AG04450 (cell line): Measurements from ENCODE around the gene GPR62. TPM values are rescaled to one million over a fixed set of nuclear protein-coding genes. Genes with fewer than 3 reads are reported as not detected.

Source experiments
- CTCF ChIA-PET: fragments of 300-600, 350-600 bp; formaldehyde crosslinking; extraction: SDS; loops from one replicate; lab custom pipeline; 2022; ENCODE audit warnings: antibody characterized with exemption, inconsistent platforms; lab: Charles Lee
- POLR2A ChIA-PET: fragments of 350-600 bp; formaldehyde crosslinking; extraction: SDS; loops from one replicate; lab custom pipeline; 2021; ENCODE audit warnings: antibody characterized with exemption, inconsistent platforms; lab: Yijun Ruan, JAX
- DNase-seq: peaks from one replicate; pipeline ENCODE4 v3.0.0-alpha.2; 2011; ENCODE audit warnings: low read depth, low spot score
- H3K27ac ChIP-seq: one replicate; pipeline ENCODE4 v1.5.1; 2012; ENCODE audit warnings: low read depth, low read length, control low read depth
- H3K27me3 ChIP-seq: one replicate; pipeline ENCODE4 v1.6.0; 2012; ENCODE audit warnings: low read length; ENCODE audit not compliant: control insufficient read depth, insufficient read depth
- H3K4me3 ChIP-seq: 2 replicates; pipeline ENCODE4 v1.5.1; 2011; ENCODE audit warnings: mild to moderate bottlenecking, low read depth, low read length, control low read depth
- H3K9me3 ChIP-seq: 2 replicates; pipeline ENCODE4 v1.5.1; 2012; ENCODE audit warnings: low read length; ENCODE audit not compliant: control insufficient read depth, insufficient read depth
- polyA plus RNA-seq: library from polyadenylated mRNA; depleted of rRNA; stranded (reverse); fragments of >200 nt; gene quantifications from 2 replicates; pipeline ENCODE4 v1.2.3, GENCODE V29; 2011
- TF ChIP-seq, protein P1 (sequence below): IDR thresholded peaks from 2 replicates; pipeline ENCODE4 v1.5.1; 2011; ENCODE audit warnings: low read depth, low read length, control low read depth, inconsistent platforms

GPR62 gene
- polyA plus RNA-seq, 1 experiment: not detected

DNA sequence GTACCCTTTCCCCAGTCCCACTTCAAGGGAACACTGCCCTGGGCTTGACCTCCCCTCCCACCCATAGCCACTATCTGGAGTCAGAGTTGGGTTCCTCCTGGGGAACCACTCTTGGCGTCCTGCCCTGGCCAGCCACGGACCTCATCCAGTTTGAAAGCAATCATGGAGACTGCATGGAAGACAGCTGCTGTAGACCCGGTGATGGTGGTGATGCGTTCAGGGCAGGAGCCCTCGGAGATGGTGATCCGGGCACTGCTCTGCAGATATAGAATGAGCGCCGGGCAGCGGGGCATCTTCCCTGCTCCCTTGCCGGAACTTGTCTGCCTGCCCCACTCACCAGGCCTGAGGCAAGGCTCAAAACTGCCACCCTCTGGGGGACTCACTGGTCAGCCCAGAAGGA, 5.2 kb downstream of the GPR62 start:
- ChIA-PET POLR2A (no interaction called here), CTCF (no interaction called here)
- TF ChIP-seq, protein P1, sequence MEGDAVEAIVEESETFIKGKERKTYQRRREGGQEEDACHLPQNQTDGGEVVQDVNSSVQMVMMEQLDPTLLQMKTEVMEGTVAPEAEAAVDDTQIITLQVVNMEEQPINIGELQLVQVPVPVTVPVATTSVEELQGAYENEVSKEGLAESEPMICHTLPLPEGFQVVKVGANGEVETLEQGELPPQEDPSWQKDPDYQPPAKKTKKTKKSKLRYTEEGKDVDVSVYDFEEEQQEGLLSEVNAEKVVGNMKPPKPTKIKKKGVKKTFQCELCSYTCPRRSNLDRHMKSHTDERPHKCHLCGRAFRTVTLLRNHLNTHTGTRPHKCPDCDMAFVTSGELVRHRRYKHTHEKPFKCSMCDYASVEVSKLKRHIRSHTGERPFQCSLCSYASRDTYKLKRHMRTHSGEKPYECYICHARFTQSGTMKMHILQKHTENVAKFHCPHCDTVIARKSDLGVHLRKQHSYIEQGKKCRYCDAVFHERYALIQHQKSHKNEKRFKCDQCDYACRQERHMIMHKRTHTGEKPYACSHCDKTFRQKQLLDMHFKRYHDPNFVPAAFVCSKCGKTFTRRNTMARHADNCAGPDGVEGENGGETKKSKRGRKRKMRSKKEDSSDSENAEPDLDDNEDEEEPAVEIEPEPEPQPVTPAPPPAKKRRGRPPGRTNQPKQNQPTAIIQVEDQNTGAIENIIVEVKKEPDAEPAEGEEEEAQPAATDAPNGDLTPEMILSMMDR: no peak
- Histone ChIP-seq H3K9me3 (no peaks in the 10 kb centered on the region; the same call in 1 of the 2 replicates), H3K27ac (no peak overlapping the region), H3K4me3 (no peak overlapping the region), H3K27me3 (no peaks in the 10 kb centered on the region)
- DNase-seq: no peak

DNA sequence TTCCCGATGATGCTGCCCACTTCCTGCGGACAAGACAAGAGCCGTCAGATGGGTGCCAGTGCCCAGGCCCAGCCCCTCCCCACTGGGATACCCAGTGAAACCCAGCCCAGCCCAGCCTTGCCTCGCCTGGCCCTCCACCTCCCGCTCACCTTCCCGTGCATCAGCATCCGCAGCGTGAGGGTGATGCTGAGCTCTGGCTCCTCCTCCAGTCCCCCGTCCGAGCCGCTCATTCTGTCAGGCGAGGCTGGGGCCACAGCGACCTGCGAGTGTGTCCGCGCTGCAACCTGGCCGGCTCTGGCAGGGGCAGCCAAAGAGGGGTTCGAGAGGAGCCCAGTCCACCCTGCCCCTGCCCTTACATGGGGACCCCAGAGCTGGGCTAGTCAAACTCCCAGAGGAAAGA, 5.8 kb downstream of the GPR62 start:
- Histone ChIP-seq H3K4me3 (no peak overlapping the region), H3K27ac (no peak overlapping the region), H3K9me3 (no peaks in the 10 kb centered on the region; the same call in 1 of the 2 replicates), H3K27me3 (no peaks in the 10 kb centered on the region)
- DNase-seq: no peak
- ChIA-PET POLR2A (no interaction called here), CTCF (interaction anchor here (1.4 kb wide), 1 partner anchor 12 kb away, joined by 3 read pairs; no protein-coding TSS in a partner anchor)
- TF ChIP-seq, protein P1: no peak

- Histone ChIP-seq H3K27ac (no peak overlapping the region), H3K4me3 (no peak overlapping the region), H3K27me3 (no peaks in the 10 kb centered on the region), H3K9me3 (no peaks in the 10 kb centered on the region; the same call in 1 of the 2 replicates)
- DNase-seq: no peak
- CTCF ChIA-PET: interaction anchor here (1.0 to 2.6 kb wide), 3 partner anchors 12 to 20 kb away, joined by 3 to 10 read pairs (median 3); partner anchors contain the start of gene RRP9
- TF ChIP-seq, protein P1: no peak
- POLR2A ChIA-PET: interaction anchor here (0.7 to 1.2 kb wide), 2 partner anchors 12 to 131 kb away, joined by 3 to 5 read pairs; partner anchors contain the start of gene ABHD14B
These were observed 6.7 kb downstream of the GPR62 start for GRCh38 chr3:51961602-51962569.

DNA sequence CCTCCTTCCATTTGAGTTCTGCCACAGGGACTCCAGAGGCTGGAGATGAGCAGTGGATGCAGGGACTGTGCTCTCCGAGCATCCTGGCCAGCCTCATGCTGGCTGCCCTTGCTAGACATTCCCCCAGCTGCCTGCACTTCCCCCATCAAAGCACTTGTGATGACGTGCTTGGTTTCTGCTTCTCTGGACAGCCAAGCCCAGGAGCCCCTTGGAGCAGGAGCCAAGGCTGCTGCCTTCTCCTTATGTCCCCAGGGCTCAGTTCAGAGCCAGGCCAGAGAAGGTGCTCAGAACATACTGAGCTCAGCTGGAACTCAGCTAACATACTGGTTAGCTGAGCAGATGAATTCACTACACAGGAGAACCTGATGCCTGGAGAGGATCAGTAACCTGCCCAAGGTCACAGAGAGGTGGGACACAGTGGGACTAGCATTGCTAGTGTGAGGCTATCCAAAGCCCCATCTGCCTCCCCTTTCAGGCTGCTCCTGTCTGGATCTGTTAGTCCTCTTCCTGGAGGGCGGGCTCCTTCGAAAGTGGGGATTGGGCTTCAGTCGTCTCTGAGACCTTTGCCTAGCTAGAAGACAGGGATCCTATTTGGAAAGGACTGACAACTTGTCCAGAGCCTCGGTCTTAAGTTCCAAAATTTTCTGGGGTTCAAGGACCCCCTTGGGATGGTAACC, 7.8 kb downstream of the GPR62 start:
- TF ChIP-seq, protein P1: no peak
- ChIA-PET POLR2A (interaction anchor here (0.7 to 1.2 kb wide), 2 partner anchors 11 to 130 kb away, joined by 3 to 5 read pairs; partner anchors contain the start of gene ABHD14B), CTCF (interaction anchor here (1.0 to 2.6 kb wide), 3 partner anchors 10 to 22 kb away, joined by 3 to 10 read pairs (median 7); partner anchors contain the start of genes ABHD14B and RRP9)

More for the DNA sequence above, 7.8 kb downstream of the GPR62 start:
- H3K4me3 ChIP-seq: no peak overlapping the region
- H3K27me3 ChIP-seq: no peaks in the 10 kb centered on the region
- no peak overlapping the region for H3K27ac ChIP-seq
- no peak for DNase-seq
- H3K9me3 ChIP-seq: no peaks in the 10 kb centered on the region; the same call in 1 of the 2 replicates
